Measurements from ENCODE around the gene KDM2B.

- TF ChIP-seq POLR2A (IDR thresholded peaks at IDR 0.05), result no peak
- TF ChIP-seq CTCF (IDR thresholded peaks at IDR 0.05), result no peak
Measured at GRCh38 chr12:121577443-121578180, 3.2 kb downstream of the KDM2B start.

Data from breast epithelium (tissue), 3 donors.